Kidney (tissue), 14 donors: Measurements from ENCODE around the gene TMEM131. TPM values are rescaled to one million over a fixed set of nuclear protein-coding genes. Genes with fewer than 3 reads are reported as not detected.

Experiments used
- DNase-seq, 5 donors: peaks; one replicate each; pipeline ENCODE4 v3.0.0-alpha.2; 2013 to 2020
- FAIRE-seq: peaks from 2 replicates; lab custom pipeline; 2012; peaks lifted over from hg19 to GRCh38; lab: Jason Lieb, UNC
- H3K27ac ChIP-seq, 2 donors: one replicate each; pipeline ENCODE4 v1.7.0; 2013; ENCODE audit warnings: low read depth in 2 of 2, low read length in 2 of 2, inconsistent platforms in 1 of 2
- H3K27me3 ChIP-seq: one replicate; pipeline ENCODE4 v1.7.1; 2013; ENCODE audit warnings: low read length, inconsistent platforms; ENCODE audit not compliant: control insufficient read depth, insufficient read depth
- H3K36me3 ChIP-seq, 3 donors: one replicate each; pipeline versions ENCODE4 v1.7.0 to v1.7.1; 2013; ENCODE audit warnings: low read length in 3 of 3, control low read depth in 1 of 3, inconsistent platforms in 1 of 3; ENCODE audit not compliant: insufficient read depth in 3 of 3, control insufficient read depth in 2 of 3
- H3K4me1 ChIP-seq, 3 donors: one replicate each; pipeline versions ENCODE4 v1.7.0 to v1.7.1; 2013; ENCODE audit warnings: low read length in 3 of 3, inconsistent platforms in 1 of 3, low read depth in 1 of 3; ENCODE audit not compliant: control insufficient read depth in 2 of 3, insufficient read depth in 2 of 3
- H3K4me3 ChIP-seq, 3 donors: one replicate each; pipeline versions ENCODE4 v1.7.0 to v1.8.1; 2013; ENCODE audit warnings: low read length in 3 of 3, control low read depth in 1 of 3, inconsistent platforms in 1 of 3
- H3K9ac ChIP-seq, 3 donors: one replicate each; pipeline versions ENCODE4 v1.7.0 to v1.7.1; 2013; ENCODE audit warnings: low read length in 3 of 3, control low read depth in 1 of 3, inconsistent platforms in 1 of 3
- H3K9me3 ChIP-seq, 3 donors: one replicate each; pipeline versions ENCODE4 v1.7.0 to v1.7.1; 2013; ENCODE audit warnings: low read length in 3 of 3, control low read depth in 1 of 3, inconsistent platforms in 1 of 3; ENCODE audit not compliant: control insufficient read depth in 2 of 3, insufficient read depth in 1 of 3
- CTCF ChIP-seq: IDR thresholded peaks from 3 replicates; pipeline ENCODE4 v1.5.1; 2012; ENCODE audit warnings: mild to moderate bottlenecking, moderate library complexity, borderline replicate concordance; ENCODE audit not compliant: insufficient read depth; ENCODE audit errors: extremely low read depth
- intact Hi-C: fragments of 100-400 bp; cut with DNase I; formaldehyde crosslinking; loops from one replicate; pipeline ENCODE4 v1.11.1; 2022
- polyA plus RNA-seq: library from polyadenylated mRNA; stranded (reverse); fragments of 350-450 nt; fragmentation: Illumina TruSeq; extraction: RNeasy Lipid Tissue Mini Kit (QIAGEN cat#74804); gene quantifications from one replicate; pipeline ENCODE4 v1.2.3, GENCODE V29; 2014; ENCODE audit warnings: low read depth, low replicate concordance; ENCODE audit not compliant: insufficient read depth
- total RNA-seq: library from RNA; stranded (reverse); fragmentation: NEBNext Ultra II Directional; extraction: Animal tissue kit (Norgen Biotek cat#: 25700); gene quantifications from one replicate; pipeline ENCODE4 v1.2.1, GENCODE V29; 2021
- donor health status: control.
- donor health status: control.
- donor health status: control.
- donor health status: control.
- donor health status: control.
- donor health status: DM: yes; HTN: yes; CAD: no.
- donor health status: Normal renal cell carcinoma (clear cell type).

The TMEM131 gene
- total and polyA plus RNA-seq, 2 donors from 2014 or later: 8.0 to 38.4 TPM

- H3K4me3 ChIP-seq: no peak overlapping the region
- FAIRE-seq (no peak), DNase-seq (no peak)
- no peaks in the 10 kb centered on the region for H3K27me3 ChIP-seq
- intact Hi-C loops: no loop called here
- no peak for TF ChIP-seq CTCF
- H3K9me3 ChIP-seq: peaks cover 0 to 6% (median 0%) of the 10 kb centered on the region in 3 donors
- H3K27ac ChIP-seq: no peak overlapping the region
- H3K36me3 ChIP-seq: peaks cover 0 to 2% (median 0%) of the 10 kb centered on the region in 3 donors
- no peaks in the 10 kb centered on the region for H3K4me1 ChIP-seq
- H3K9ac ChIP-seq: no peak overlapping the region
These were observed 9.8 kb downstream of the TMEM131 start for GRCh38 chr2:97985998-97986397.

- FAIRE-seq (no peak), DNase-seq (no peak)
- peaks cover 2 to 18% (median 4%) of the 10 kb centered on the region in 3 donors for H3K9me3 ChIP-seq
- H3K27ac ChIP-seq: peak overlapping the region in 1 of 2 donors; percentile 18
- peaks cover 0 to 2% (median 0%) of the 10 kb centered on the region in 3 donors for H3K36me3 ChIP-seq
- intact Hi-C loops: no loop called here
- no peak for TF ChIP-seq CTCF
- H3K4me1 ChIP-seq: no peaks in the 10 kb centered on the region
- no peak overlapping the region for H3K9ac ChIP-seq
- H3K27me3 ChIP-seq: no peaks in the 10 kb centered on the region
- H3K4me3 ChIP-seq: no peak overlapping the region
These were observed 12.1 kb downstream of the TMEM131 start for GRCh38 chr2:97983698-97984097.

GRCh38 chr2:97983134-97983533 lies 12.6 kb downstream of the TMEM131 start:
- DNase-seq: no peak
- intact Hi-C loops: no loop called here
- H3K9me3 ChIP-seq: peaks cover 2 to 21% (median 4%) of the 10 kb centered on the region in 3 donors
- no peak overlapping the region for H3K4me3 ChIP-seq
- H3K4me1 ChIP-seq: no peaks in the 10 kb centered on the region
- H3K27me3 ChIP-seq: no peaks in the 10 kb centered on the region
- FAIRE-seq: no peak
- H3K27ac ChIP-seq: peak overlapping the region in 1 of 2 donors; percentile 18
- TF ChIP-seq CTCF: no peak
- H3K36me3 ChIP-seq: peaks cover 0 to 2% (median 0%) of the 10 kb centered on the region in 3 donors
- no peak overlapping the region for H3K9ac ChIP-seq

GRCh38 chr2:97982621-97983020 lies 13.1 kb downstream of the TMEM131 start:
- H3K27ac ChIP-seq: no peak overlapping the region
- H3K9me3 ChIP-seq: peaks cover 2 to 17% (median 4%) of the 10 kb centered on the region in 3 donors
- no peak overlapping the region for H3K9ac ChIP-seq
- peaks cover 0 to 2% (median 0%) of the 10 kb centered on the region in 3 donors for H3K36me3 ChIP-seq
- intact Hi-C loops: no loop called here
- TF ChIP-seq CTCF: no peak
- FAIRE-seq: no peak
- DNase-seq: no peak
- H3K4me3 ChIP-seq: no peak overlapping the region
- H3K27me3 ChIP-seq: no peaks in the 10 kb centered on the region
- H3K4me1 ChIP-seq: no peaks in the 10 kb centered on the region
